ENCODE data around the gene LRRFIP1. TPM values are rescaled to one million over a fixed set of nuclear protein-coding genes. Genes with fewer than 3 reads are reported as not detected.

The LRRFIP1 gene
- total and polyA plus RNA-seq, 2 of the 13 experiments (the other 11 are each of a cell fraction or from before 2014, with no cell fraction given) = 15.9 to 40.5 TPM

DNA sequence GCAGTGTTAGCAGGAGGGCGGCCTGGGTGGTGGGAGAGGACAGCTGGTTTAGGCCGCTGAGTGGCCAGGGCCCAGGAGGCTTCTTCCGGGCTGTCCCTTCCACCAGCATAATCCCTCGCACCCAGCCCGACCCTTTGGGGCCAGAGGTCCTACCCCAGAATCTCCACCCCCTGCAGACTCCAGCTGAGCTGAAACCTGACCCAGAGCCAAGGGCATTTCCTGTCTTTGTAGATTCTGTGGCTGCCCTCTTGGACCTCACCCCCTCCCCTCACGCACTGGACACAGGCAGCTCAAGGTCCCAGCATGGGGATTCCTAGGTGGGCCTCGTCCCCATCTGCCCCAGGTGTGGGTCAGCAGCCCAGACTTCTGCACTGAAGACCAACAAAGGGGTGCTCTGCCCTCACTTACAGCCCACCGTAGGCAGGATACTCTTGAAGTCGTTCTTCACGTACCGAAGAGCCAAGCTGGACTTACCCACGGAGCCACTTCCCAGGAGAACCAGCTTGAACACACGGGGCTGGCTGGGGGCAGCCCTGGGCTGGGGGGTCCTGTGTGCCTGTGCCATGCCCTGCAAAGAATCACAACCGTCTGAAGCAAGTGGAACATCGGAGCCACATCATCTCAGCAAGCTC, 41.7 kb upstream of the LRRFIP1 start (continued):
- TF ChIP-seq SOX5 (CRISPR knock-in tag; IDR thresholded peaks at IDR 0.05; ENCODE audit: borderline replicate concordance) (peak; percentile 89), ARNTL (CRISPR knock-in tag; IDR thresholded peaks at IDR 0.05) (peak; percentile 95), E2F1 (CRISPR knock-in tag; IDR thresholded peaks at IDR 0.05) (no peak), ZNF256 (CRISPR knock-in tag; conservative IDR thresholded peaks at IDR 0.05) (no peak), ZSCAN30 (CRISPR knock-in tag; IDR thresholded peaks at IDR 0.05) (no peak), SYNCRIP (IDR thresholded peaks at IDR 0.05; ENCODE audit: insufficient read depth, low read depth, low read length) (no peak), DNMT3B (CRISPR knock-in tag; conservative IDR thresholded peaks at IDR 0.05) (no peak), ZNF7 (CRISPR knock-in tag; IDR thresholded peaks at IDR 0.05) (no peak), U2AF1 (optimal IDR thresholded peaks at IDR 0.05; ENCODE audit: low read depth, low read length) (no peak), CBX1 (IDR thresholded peaks at IDR 0.05; ENCODE audit: low read depth) (no peak), JUN (CRISPR knock-in tag; IDR thresholded peaks at IDR 0.05) (no peak), ZFP36L1 (CRISPR knock-in tag; IDR thresholded peaks at IDR 0.05) (no peak), ZKSCAN1 (IDR thresholded peaks at IDR 0.05; ENCODE audit: low read length) (no peak), ZNF589 (CRISPR knock-in tag; conservative IDR thresholded peaks at IDR 0.05) (no peak), HOXA9 (CRISPR knock-in tag; IDR thresholded peaks at IDR 0.05; ENCODE audit: borderline replicate concordance) (no peak), CEBPB (IDR thresholded peaks at IDR 0.05; ENCODE audit: borderline replicate concordance, low read depth, low read length) (no peak), MBD4 (IDR thresholded peaks at IDR 0.05; ENCODE audit: borderline replicate concordance, low read length) (no peak), ZNF747 (CRISPR knock-in tag; IDR thresholded peaks at IDR 0.05; ENCODE audit: borderline replicate concordance) (peak; percentile 99), ZNF558 (CRISPR knock-in tag; IDR thresholded peaks at IDR 0.05; ENCODE audit: borderline replicate concordance) (no peak), AKNA (CRISPR knock-in tag; IDR thresholded peaks at IDR 0.05; ENCODE audit: borderline replicate concordance) (no peak), ZNF33A (CRISPR knock-in tag; IDR thresholded peaks at IDR 0.05; ENCODE audit: borderline replicate concordance) (no peak)
- TF ChIP-seq, protein P1, sequence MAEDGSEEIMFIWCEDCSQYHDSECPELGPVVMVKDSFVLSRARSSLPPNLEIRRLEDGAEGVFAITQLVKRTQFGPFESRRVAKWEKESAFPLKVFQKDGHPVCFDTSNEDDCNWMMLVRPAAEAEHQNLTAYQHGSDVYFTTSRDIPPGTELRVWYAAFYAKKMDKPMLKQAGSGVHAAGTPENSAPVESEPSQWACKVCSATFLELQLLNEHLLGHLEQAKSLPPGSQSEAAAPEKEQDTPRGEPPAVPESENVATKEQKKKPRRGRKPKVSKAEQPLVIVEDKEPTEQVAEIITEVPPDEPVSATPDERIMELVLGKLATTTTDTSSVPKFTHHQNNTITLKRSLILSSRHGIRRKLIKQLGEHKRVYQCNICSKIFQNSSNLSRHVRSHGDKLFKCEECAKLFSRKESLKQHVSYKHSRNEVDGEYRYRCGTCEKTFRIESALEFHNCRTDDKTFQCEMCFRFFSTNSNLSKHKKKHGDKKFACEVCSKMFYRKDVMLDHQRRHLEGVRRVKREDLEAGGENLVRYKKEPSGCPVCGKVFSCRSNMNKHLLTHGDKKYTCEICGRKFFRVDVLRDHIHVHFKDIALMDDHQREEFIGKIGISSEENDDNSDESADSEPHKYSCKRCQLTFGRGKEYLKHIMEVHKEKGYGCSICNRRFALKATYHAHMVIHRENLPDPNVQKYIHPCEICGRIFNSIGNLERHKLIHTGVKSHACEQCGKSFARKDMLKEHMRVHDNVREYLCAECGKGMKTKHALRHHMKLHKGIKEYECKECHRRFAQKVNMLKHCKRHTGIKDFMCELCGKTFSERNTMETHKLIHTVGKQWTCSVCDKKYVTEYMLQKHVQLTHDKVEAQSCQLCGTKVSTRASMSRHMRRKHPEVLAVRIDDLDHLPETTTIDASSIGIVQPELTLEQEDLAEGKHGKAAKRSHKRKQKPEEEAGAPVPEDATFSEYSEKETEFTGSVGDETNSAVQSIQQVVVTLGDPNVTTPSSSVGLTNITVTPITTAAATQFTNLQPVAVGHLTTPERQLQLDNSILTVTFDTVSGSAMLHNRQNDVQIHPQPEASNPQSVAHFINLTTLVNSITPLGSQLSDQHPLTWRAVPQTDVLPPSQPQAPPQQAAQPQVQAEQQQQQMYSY (CRISPR knock-in tag; IDR thresholded peaks at IDR 0.05) = peak; percentile 82; the same call in 1 of the 2 replicates

Data from HepG2 (cell line).